ENCODE measurements around the gene ALPG. TPM values are rescaled to one million over a fixed set of nuclear protein-coding genes. Genes with fewer than 3 reads are reported as not detected.
"Not testable (repeated sequence)": the region's sequence is repeated elsewhere in the genome, so short reads cannot be mapped to it uniquely, and the experiment has no call there.

ALPG gene
- total RNA-seq, 1 donor from 2014 or later: not detected

GRCh38 chr2:232421189-232421785 is 14.6 kb downstream of the ALPG start:
- Histone ChIP-seq H3K4me1 (peaks cover 9% of the 10 kb centered on the region), H3K4me2 (peak overlapping the region; percentile 89), H3F3A (ENCODE audit: low read depth) (peaks cover 13% of the 10 kb centered on the region), H4K20me1 (ENCODE audit: low read depth) (peaks cover 8% of the 10 kb centered on the region), H3K9me3 (ENCODE audit: low read depth) (peaks cover 5% of the 10 kb centered on the region), H3K79me2 (ENCODE audit: low read depth) (no peaks in the 10 kb centered on the region), H3K4me3 (peak overlapping the region; percentile 52), H3K27me3 (peaks cover 97% of the 10 kb centered on the region), H3K36me3 (no peaks in the 10 kb centered on the region), H3K9ac (no peak overlapping the region), H3K27ac (no peak overlapping the region), H2AFZ (replicated peaks) (peak overlapping the region; percentile 75)
- H3K4me1 Mint-ChIP-seq: peaks cover 14% of the 10 kb centered on the region
- no peak overlapping the region for H3K27ac Mint-ChIP-seq
- H3K36me3 Mint-ChIP-seq: peaks cover 7% of the 10 kb centered on the region
- DNase-seq (ENCODE audit: low spot score): peak; percentile 33
- H3K4me3 Mint-ChIP-seq: peak overlapping the region; percentile 60
- H3K9me3 Mint-ChIP-seq: peaks cover 20% of the 10 kb centered on the region
- TF ChIP-seq EZH2 (IDR thresholded peaks at IDR 0.05): no peak
- TF ChIP-seq CTCF (IDR thresholded peaks at IDR 0.05): no peak
- no peak for TF ChIP-seq EZH2phosphoT487 (IDR thresholded peaks at IDR 0.05)
- H3K27me3 Mint-ChIP-seq (ENCODE audit: insufficient read depth, low read depth): peaks cover 70% of the 10 kb centered on the region

GRCh38 chr2:232422051-232422450 is 15.4 kb downstream of the ALPG start:
- Histone ChIP-seq H3K9me3 (ENCODE audit: low read depth) (peaks cover 5% of the 10 kb centered on the region), H3K4me1 (peaks cover 9% of the 10 kb centered on the region), H3K4me2 (no peak overlapping the region), H4K20me1 (ENCODE audit: low read depth) (peaks cover 8% of the 10 kb centered on the region), H3K4me3 (no peak overlapping the region), H3K27ac (no peak overlapping the region), H3K27me3 (peaks cover 91% of the 10 kb centered on the region), H3K36me3 (no peaks in the 10 kb centered on the region), H2AFZ (replicated peaks) (no peak overlapping the region), H3K79me2 (ENCODE audit: low read depth) (no peaks in the 10 kb centered on the region), H3K9ac (no peak overlapping the region), H3F3A (ENCODE audit: low read depth) (peaks cover 13% of the 10 kb centered on the region)
- Mint-ChIP-seq H3K27ac (no peak overlapping the region), H3K9me3 (peaks cover 20% of the 10 kb centered on the region), H3K36me3 (peaks cover 7% of the 10 kb centered on the region), H3K27me3 (ENCODE audit: insufficient read depth, low read depth) (peaks cover 68% of the 10 kb centered on the region), H3K4me1 (peaks cover 14% of the 10 kb centered on the region), H3K4me3 (peak overlapping the region; percentile 32)
- TF ChIP-seq EZH2phosphoT487 (IDR thresholded peaks at IDR 0.05): no peak
- no peak for TF ChIP-seq EZH2 (IDR thresholded peaks at IDR 0.05)
- no peak for TF ChIP-seq CTCF (IDR thresholded peaks at IDR 0.05)
- DNase-seq (ENCODE audit: low spot score): no peak

GRCh38 chr2:232422996-232423395 is 16.4 kb downstream of the ALPG start:
- not testable (repeated sequence) for H3K4me3 ChIP-seq; H3K27ac Mint-ChIP-seq; H3K4me3 Mint-ChIP-seq; H4K20me1 ChIP-seq (ENCODE audit: low read depth); DNase-seq (ENCODE audit: low spot score); H3K36me3 Mint-ChIP-seq; H3K4me1 ChIP-seq; H3K79me2 ChIP-seq (ENCODE audit: low read depth); H3K9me3 ChIP-seq (ENCODE audit: low read depth); H3K4me2 ChIP-seq; H3K9ac ChIP-seq; H3K27ac ChIP-seq; H2AFZ ChIP-seq (replicated peaks); H3K36me3 ChIP-seq
- peaks cover 20% of the 10 kb centered on the region for H3K9me3 Mint-ChIP-seq
- peaks cover 63% of the 10 kb centered on the region for H3K27me3 Mint-ChIP-seq (ENCODE audit: insufficient read depth, low read depth)
- H3K4me1 Mint-ChIP-seq: peaks cover 14% of the 10 kb centered on the region
- H3F3A ChIP-seq (ENCODE audit: low read depth): peaks cover 13% of the 10 kb centered on the region
- peaks cover 81% of the 10 kb centered on the region for H3K27me3 ChIP-seq

GRCh38 chr2:232423407-232423806 is 16.8 kb downstream of the ALPG start:
- not testable (repeated sequence) for H3K27ac ChIP-seq; H3K79me2 ChIP-seq (ENCODE audit: low read depth); H3K36me3 ChIP-seq; H3K4me2 ChIP-seq; H3K4me3 ChIP-seq; H4K20me1 ChIP-seq (ENCODE audit: low read depth); H3K36me3 Mint-ChIP-seq; H3K4me3 Mint-ChIP-seq; H3K9me3 ChIP-seq (ENCODE audit: low read depth); DNase-seq (ENCODE audit: low spot score); H2AFZ ChIP-seq (replicated peaks); H3K27ac Mint-ChIP-seq; H3K4me1 ChIP-seq; H3K9ac ChIP-seq
- Mint-ChIP-seq H3K27me3 (ENCODE audit: insufficient read depth, low read depth) (peaks cover 58% of the 10 kb centered on the region), H3K9me3 (peaks cover 20% of the 10 kb centered on the region), H3K4me1 (peaks cover 11% of the 10 kb centered on the region)
- H3K27me3 ChIP-seq: peaks cover 77% of the 10 kb centered on the region
- peaks cover 13% of the 10 kb centered on the region for H3F3A ChIP-seq (ENCODE audit: low read depth)
